Activated CD4-positive, alpha-beta T cell treated with anti-CD3 and anti-CD28 coated beads for 1 hour (primary cell): ENCODE data around the gene PAX6.

Experiments
- DNase-seq: peaks from one replicate; pipeline ENCODE4 v3.0.0-alpha.2; 2020

Gene PAX6

GRCh38 chr11:31810779-31811647 lies at the start of gene PAX6:
PAX6 (minus strand) TSS chr11:31811322; CDS start chr11:31806411, 4,911 bp downstream.
- DNase-seq: no peak

GRCh38 chr11:31860391-31860790 lies 49.3 kb upstream of the PAX6 start:
- no peak for DNase-seq

- no peak for DNase-seq
Measured at GRCh38 chr11:31856248-31856647, 45.1 kb upstream of the PAX6 start.

- no peak for DNase-seq
Measured at GRCh38 chr11:31855466-31855865, 44.3 kb upstream of the PAX6 start.

DNA sequence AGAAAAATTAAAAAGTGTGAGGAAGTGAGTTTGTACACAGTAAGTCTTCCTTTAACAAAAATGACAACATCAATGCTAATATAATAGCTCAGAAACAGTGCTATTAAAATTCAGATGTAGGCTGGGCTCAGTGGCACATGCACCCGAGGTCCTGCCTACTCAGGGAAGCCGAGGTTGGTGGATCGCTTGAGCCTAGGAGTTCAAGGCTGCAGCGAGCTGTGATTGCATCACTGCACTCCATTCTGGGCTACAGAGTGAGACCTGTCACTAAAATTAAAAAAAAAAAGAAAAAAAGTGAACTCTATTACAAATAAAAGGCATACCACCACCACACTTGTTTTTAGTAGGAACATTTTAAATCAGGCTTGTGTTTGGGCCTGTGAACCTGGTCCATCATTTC lies 39.2 kb upstream of the PAX6 start:
- no peak for DNase-seq

DNA sequence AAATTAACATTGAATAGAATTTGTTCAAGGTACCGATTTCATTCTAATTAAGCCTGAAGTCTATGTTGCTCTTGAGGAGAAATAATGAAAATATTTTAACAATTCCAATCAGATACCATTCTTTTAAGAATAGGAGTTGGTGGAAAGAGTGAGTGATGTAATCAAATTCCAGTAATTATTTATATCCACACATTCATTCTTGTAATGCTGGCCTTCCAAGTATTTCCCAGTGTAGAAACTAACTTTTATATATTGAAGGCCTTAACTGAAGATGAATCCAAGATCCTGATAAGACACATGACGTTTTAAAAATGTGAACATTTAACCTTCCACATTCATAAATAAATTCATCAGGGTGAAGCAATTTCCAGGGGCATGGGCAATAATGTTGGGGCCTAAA lies 36.6 kb upstream of the PAX6 start:
- no peak for DNase-seq

DNA sequence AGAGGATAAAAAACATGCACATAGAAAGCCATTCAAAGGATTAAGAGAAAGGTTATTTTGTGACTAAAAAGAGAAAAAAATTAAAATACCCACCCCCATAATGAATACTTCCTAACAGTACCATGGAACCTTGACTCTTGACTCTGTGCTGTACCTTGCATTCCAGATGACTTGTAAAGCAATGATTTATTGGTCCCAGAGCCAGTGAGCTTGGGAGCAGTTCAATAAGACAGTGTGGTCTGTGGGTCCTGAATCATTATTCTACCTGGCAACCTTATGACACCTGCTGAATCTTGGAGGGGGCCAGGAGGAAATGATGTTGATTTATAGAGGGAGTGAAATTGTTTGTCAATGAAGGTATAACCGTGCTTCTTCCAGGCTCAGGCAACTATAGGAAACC lies 34.2 kb upstream of the PAX6 start:
- DNase-seq: no peak

- no peak for DNase-seq
Measured at GRCh38 chr11:31844351-31844750, 33.2 kb upstream of the PAX6 start.

- DNase-seq: no peak
Measured at GRCh38 chr11:31841435-31841834, 30.3 kb upstream of the PAX6 start.

- no peak for DNase-seq
Measured at GRCh38 chr11:31834237-31834636, 23.1 kb upstream of the PAX6 start.

- no peak for DNase-seq
Measured at GRCh38 chr11:31830406-31830805, 19.3 kb upstream of the PAX6 start.

DNA sequence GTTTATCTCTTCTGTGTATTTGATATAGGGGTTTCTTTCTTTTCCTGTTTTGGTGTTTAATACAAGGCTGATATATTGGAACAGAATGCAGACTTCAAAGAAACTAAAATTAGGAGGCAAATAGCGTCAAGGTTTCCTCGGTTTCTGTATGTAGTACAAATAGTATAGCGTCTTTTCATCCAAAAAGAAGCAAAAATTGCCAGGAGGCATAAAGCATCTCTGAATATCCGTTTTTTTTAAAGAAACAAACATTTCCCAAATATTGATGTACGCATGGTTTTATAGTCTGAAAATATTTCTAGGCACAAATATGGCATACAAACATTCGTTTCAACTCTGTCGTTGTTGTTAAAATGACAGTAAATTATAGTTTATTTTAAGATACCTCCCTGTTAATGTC lies 17.1 kb upstream of the PAX6 start:
- DNase-seq: no peak

DNA sequence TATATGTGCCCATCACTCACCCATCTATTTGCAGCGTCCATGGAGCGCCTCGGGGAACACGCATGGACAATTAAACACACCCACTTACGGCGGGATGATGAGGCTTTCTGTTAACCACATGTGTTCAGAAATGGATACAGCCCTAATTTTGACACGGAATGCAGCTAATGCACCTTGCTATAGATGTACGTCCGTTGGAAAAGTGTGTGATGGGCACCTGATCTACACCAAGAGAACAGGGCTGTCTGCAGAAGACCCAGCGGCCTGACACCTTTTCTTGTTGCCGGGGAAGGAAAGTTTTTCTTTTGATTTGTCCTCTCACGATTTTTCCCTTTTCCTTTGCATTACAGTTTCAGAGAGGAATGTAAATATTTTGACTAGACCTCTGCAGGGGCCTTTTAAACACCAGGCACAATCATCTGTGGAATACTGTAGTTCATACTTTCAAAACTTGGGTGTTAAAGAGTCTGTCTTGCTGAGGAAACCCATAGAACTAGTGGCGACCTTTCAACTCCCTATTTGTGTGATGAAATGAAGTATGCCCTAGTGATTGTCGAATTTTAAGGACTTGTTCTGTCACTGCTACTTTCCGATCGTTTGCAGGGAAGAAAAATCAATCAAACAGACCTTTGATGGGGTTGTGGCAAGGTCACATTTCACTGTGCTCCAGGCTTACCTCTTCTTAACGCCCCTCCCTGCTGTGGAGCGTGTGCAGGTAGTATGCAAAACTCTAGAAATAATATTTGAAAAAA lies 16.5 kb upstream of the PAX6 start:
- DNase-seq: no peak

DNA sequence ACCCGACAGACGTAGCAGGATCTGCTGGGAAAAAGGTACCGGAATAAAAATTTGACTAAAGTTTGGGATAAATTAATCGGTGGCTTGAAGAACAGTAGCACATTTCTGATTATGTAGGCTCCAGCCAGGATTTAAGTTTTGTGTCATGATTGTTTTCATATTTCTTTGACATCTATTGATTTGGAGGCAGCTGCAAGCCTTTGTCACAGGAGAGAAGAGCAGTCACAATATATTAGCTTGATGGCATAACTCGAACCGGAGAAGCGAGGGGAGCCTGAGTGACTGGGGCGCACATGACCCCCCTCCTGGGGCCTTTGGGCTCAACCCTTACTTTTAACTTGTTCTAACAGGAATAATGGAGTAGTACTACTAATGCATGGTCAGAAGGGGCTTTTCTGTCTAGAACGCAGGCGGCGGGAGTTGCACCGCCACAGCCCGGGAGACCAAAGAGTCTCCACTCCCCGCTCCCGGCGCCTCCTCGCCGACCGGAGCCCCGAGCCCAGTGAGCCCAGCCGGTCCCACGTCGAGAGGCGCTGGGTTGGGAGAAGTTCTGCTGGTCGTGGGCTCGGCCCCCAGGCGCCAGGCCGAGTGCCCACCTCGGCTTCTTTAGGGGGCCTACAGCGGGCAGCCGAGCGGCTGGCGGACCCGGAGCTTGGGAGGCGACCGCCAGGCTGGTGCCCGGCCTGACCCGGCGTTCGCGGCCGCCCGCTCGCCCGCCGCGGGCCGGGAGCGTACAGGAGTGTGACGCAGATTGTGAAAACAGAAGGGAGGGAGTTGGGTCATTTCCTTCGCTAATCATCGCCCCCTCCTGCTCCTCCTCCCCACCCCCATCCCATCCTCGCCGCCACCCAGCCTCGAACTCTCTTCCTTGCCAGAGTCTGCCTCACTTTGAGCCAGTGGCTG lies 15.7 kb upstream of the PAX6 start:
- no peak for DNase-seq

GRCh38 chr11:31825838-31826484 lies 14.8 kb upstream of the PAX6 start:
- no peak for DNase-seq

DNA sequence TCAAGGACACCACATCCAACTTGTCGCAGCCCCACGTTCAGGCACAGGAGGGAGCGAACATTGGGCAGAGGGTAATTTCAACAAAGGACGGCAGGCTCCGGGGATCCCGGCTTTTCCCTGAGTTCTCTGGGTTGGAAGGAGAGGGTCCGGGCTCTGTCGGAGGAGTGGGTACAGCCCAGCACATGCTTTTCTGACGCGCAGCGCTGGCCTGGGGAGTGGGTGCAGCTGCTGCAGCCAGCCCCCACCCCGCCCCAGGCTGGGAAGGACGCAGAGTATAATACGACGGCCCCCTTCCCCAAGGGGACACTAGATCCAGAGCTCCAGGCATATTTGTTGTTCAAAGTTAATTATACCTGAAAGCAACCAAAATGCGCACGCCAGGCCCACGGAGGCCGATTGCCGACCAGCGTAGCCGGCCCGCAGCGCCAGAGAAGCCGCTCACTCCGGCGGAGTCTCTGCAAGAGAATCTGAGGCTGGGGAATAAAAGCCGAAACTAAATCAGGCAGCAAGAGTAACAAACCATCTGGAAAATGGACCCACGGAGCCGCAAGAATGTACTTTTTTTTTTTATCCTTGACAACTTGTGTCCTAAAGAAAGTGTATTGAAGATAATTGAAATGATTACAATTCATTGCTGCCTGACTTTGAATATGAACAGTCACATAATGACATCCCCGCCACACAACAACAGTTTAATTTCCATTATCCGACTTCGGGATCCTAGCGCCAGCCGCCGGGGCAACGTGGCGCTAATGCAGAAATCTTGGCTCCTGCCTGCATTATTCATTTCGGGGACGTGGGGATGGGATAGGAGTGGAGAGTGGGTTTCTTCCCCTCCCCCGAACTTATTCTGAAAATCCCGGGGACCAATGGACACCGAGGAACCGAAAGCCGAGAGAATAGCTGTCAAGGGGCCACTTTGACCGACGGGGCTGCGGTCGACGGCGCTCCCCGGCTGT lies 14.0 kb upstream of the PAX6 start:
- DNase-seq: no peak

DNA sequence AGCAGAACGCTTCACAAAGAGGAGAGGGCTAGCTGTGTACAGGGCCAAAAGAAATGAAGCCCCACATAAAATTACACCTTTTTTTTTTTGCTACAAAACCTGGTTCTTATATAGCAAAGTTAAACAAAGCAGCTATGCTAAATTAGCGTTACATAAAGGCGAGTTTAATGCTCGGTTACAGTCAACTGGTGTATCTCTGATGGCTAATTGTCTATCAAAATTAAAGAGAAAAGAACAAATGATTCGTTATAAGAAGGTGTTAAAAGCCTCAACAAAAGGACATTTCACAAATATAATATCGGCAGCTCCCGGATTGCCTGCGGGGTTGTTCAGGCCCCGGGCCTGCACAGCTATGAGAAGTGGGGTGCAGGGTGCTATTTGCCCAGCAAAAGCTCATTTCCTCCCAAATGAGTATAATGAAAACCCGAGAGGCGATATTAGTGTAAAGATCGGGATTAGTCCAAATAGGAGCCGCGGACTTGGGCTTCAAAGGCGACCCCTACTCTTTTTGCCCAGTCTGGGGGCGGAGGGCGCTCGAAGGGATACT lies 13.3 kb upstream of the PAX6 start:
- no peak for DNase-seq

DNA sequence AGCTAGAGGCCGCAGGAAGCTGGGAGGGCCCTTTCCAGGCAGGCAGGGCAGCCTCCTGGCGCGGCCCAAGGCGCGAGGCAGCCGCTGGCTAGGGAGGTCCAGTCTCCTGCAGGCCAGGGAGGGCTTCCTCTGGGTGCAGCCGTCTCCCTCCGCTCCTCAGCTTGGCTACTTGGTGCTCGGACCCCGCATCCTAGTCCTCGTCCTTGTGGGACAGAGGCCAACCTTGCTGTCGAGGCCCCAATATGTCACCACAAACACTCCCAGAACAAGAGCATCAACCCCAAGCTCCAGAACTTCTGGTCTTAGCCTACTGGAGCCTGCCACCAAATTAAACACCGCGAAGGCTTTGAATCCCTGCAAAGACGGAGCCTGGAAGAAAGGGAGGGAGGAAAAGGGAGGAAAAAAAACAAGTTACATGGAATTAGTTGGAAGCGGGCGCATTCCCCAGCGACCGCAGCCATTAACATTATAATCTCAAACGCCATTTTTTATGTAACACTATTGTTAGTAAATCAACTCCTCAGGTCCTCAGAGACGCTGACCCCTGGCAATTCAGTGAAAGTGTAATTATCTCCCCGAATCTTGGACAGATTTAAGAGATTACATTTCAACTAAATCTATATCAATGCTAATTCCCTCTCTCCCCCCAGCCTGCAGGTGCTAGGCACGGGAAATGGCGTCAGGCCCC lies 12.7 kb upstream of the PAX6 start:
- no peak for DNase-seq

- no peak for DNase-seq
Measured at GRCh38 chr11:31822927-31823643, 12.0 kb upstream of the PAX6 start.
